CD1c-positive myeloid dendritic cell (primary cell): Measurements from ENCODE around the gene TUBGCP2.

Experiments used
- DNase-seq: peaks from one replicate; pipeline ENCODE4 v3.0.0-alpha.2; 2016; ENCODE audit errors: extremely low spot score

Gene TUBGCP2

DNA sequence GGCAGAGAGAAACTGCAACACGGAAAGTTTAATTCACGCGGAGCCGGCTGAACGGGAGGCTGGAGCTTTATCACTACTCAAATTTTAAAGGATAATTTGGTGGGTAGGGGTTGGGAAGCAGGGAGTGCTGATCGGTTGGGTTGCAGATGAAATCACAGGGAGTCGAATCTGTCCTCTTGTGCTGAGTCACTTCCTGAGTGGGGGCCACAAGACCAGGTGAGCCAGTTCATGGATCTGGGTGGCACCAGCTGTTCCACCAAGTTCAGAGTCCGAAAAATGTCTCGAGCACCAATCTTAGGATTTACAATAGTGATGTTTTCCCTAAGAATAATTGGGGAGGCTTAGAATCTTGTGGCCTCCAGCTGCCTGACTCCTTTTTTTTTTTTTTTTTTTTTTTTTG is 34.9 kb upstream of the TUBGCP2 start:
- DNase-seq: no peak

DNA sequence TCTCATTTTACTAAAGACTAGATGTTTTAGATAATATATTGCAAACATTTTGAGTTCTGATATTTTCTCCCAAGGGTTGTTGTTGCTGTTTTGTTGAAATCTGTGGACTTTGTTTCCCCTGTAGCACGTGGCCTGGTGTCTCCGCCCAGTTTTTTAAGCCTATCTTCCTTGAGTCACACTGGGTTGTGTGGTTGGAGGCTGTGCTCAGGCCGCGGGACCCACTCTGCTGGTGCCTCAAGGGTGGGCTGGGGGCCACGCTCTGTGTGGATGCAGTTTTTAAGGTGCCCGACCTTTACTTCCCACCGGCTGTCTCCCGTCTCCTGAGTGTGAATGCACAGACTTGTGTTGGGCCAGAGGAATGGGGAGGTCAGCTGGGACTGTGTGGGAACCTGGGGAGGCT is 34.3 kb upstream of the TUBGCP2 start:
- no peak for DNase-seq

DNA sequence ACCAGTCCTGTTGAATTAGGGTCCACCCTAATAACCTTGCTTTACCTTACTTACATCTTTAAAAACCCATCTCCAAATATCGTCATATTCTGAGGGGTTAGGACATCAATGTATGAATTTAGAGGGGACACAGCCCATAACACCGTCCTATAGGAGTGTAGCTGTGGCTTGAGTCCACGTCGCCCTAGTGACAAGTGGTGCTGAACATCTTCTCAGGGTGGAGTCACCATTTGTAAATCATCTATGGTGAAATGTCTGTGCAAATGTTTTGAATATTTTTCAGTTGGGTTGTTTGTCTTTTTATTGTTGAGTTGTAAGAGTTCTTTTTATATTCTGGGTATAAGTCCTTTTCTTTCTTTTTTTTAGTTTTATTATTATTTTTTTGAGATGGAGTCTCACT is 33.3 kb upstream of the TUBGCP2 start:
- no peak for DNase-seq

DNA sequence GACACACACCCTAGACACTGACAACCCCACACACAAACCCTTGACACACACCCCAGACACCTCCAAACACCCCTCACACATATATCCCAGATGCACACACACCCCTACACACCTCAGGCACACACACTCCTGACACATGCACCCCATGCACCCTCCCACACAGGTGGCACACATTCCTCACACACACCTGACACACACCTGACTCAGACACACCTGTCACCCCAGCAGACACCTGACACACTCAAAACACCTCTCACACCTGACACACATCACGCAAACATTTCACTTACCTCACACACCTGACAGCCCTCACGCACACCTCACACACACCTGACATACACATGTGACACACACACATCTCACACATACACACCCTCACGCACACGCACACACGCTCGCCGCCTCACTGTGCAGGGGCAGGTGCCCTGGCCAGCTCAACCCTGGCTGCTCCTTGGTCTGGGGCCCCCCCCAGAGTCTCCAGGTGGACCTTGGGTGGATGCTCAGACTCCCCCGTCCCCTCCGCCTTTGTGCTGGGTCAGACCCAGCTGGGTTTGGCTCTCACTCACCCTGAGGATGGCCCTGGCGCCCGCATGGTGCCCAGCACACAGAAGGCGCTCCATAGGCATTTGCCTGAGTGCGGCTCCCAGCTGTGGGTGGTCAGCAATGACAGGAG is 31.2 kb upstream of the TUBGCP2 start:
- DNase-seq: no peak

DNA sequence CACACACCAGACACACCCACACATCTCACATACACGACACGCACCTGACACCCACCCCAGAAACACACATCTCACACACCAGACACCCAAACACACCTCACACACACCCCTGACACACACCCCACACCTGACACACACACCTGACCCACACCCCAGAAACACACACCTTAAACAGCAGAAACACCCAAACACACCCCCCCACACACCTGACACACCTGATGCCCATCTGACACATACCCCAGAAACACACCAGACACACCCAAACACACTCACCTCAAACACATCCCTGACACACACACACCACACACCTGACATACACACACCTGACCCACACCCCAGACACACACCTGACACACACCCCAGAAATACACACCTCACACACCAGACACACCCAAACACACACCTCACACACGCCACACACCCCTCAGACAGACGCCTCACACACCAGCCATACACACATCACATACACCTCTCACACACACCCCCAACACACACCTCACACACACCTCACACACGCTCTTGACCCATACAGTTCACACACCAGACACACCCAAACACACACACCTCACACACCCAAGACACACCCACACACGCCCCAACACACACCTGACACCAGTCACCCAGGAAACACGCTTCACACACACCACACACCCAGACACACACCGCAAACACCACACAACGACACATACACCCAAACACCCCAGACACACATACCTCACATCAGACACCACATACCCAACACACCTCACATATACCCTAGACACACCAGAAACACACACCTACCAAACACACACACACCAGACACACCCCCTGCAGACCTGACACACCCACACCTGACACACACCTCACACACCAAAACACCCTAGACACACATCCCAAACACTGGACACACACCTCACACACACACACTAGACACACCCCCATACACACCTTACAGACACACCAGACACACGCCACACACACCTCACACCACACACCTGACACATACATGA is 29.7 kb upstream of the TUBGCP2 start:
- no peak for DNase-seq

DNA sequence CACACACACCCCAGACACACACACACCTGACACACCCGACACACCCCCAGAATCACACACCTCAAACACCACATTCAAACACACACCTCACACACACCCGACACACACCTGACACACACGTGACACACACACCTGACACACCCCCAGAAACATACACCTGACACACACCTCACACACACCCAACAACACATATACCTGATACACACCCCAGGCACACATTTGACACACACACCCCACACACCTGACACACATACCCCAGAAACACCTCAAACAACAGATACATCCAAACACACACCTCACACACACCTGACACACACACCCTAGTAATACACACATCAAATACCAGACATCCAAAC is 28.7 kb upstream of the TUBGCP2 start:
- no peak for DNase-seq

DNA sequence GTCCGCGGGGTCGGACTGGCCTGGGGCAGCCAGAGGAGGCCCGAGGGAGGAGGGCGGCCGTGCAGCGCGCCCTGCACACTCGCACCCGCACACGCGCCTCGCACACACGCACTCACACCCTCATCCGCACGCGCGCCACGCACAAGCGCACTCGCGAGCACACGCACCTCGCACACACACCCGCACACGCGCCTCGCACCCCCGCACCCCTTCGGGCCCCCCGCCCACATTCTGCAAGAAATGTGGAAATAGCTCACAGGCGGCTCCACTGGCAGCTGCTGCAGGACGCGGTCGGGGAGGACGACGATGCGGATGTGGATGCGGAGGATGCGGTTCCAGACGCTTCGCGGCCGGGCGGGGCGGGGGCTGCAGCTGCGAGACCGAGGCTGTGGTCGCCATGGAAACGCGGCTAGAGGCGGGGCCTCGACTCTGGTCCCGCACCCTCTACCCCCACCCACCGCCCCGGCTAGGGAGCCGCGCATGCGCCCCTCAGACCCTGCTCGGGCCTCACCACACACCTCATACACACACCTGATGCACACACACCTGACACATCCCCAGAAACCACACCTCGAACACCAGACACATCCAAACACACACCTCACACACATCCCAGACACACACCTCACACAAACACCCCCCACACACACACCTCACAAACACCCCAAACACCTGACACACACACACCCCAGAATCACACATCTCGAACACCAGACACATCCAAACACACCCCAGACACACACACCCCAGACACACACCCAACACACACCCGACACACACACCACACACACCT is 28.1 kb upstream of the TUBGCP2 start, which contains the start of gene CALY:
TSS of gene CALY (minus strand) at position 320 of the 793 bp plus-strand sequence. CDS start 7,907 bp downstream, outside the sequence.
- DNase-seq: peak; percentile 69

DNA sequence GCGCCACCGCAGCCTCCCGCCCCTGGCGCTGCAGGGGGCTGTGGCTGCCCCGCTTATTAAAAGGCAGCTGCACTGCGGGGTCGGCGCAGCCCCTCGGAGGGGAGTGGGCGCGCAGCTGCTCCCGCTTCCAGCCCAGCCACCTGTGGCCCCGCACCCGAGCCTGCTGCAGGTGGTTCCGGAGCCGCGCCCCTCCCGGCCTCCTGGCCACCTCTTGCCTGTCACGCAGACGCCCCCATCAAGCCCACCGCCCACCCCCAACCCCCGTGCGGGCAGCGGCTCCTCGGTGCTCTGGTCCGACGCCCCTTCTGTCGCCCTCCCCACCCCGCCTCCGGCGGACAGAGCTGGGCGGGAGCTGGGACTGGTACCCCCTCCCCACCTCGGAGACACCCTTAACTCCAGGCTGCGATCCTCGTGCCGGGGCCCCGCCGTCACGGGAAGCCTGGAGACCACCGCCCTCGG is 27.5 kb upstream of the TUBGCP2 start:
- DNase-seq: no peak

DNA sequence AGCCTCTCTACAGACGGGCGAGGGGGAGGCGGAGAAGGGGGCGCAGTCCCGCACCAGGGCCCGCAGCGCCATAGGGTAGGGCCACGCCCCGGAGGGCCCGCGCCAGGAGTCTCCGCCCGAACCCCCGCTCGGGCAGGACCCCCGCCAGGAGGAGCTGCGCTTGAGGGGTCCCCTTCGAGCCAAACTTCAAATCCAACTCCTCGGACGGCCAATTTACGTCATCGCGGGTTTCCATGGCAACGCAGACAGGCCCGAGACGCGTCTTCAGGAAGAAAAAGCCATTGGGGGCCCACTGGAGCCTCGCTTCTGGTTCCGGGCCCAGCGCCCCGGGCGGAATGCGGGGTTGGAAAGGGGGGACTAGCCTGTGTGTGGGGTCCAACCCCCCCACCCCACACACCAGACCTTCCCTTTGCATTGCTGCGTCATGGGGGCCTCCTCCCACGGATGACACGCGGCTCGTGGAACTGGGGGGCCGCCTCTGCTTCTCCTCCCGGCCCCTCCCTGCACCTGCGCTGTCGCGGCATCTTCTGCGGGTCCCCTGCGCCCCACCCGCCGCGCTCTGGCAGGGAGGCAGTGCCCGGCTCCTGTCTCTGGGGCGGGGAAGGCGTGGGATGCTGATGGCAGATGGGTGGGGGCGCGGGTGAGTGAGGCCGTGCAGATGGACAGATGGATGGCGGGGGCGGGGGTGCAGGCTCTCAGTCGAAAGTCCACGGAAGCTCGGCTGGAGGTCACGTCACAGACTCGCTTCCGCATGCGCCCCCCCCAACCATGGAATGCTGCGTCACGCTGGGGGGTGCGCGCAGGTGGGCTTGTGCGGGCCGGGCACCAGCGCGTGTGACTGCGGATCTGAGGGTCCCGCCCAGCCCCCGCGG is 26.8 kb upstream of the TUBGCP2 start:
- peak; percentile 75 for DNase-seq

DNA sequence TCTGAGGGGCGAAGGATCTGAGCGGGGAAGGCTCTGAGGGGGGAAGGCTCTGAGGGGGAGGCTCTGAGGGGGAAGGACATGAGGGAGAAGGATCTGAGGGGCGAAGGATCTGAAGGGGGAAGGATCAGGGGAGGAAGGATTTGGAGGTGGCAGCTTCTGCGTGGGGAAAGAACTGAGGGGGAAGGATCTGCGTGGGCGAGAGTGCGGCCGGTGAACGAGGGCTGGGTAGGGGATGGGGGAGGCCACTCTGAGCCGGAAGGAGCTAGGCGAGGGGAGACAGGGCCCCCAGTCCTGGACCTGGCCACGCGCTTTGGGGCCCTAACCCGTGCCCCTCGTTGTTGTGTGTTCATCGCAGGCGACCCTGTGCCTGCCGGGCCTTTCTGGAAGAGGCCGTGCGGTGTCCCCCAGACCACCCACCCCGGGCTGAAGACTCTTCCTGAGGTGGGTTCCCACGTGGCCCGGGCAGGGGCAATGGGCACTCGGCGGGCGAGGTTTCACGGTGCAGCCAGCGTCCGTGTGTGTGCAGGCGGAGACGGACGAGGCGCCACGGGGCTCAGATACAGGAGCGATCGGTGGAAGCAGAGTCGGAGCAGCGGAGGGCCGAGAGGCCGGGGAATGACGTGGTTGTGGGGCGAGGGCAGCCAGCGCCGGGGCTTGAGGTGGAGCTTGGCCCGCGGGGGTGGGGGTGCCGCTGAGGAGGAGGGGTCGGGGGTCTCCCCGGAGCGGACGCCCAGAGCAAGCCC is 26.0 kb upstream of the TUBGCP2 start:
- DNase-seq: no peak

DNA sequence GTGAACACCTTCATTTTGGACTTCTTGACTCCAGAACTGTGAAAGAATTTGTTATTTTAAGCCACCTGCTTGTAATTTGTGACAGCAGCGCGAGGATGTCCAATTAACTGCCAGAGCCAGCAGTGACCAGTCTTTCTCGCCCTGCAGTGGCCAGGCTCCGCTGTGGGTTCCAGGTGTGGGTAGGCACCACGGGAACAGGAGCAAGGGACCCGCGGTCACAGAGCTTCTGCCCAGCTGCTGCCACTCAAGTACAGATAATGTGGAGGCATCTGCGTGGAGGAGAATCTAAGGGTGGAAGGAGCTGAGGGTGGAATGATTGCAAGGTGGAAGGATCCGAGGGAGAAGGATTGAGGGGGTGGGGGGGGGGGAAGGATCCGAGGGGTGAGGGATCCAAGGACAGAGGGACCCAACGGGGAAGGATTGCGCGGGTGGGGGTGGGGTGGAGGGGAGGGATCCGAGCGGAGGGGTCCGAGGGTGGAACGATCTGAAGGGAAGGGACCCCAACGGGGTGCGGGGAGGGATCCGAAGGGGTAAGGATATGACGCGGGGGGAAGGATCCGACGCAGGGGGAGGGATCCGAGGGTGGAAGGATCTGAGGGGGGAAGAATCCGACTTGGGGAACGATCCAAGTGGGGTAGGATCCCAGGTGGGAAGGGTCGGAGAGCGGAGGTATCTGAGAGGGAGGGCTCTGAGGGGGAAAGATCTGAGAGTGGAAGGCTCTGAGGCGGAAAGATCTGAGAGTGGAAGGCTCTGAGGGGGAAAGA is 24.4 kb upstream of the TUBGCP2 start:
- DNase-seq: no peak

DNA sequence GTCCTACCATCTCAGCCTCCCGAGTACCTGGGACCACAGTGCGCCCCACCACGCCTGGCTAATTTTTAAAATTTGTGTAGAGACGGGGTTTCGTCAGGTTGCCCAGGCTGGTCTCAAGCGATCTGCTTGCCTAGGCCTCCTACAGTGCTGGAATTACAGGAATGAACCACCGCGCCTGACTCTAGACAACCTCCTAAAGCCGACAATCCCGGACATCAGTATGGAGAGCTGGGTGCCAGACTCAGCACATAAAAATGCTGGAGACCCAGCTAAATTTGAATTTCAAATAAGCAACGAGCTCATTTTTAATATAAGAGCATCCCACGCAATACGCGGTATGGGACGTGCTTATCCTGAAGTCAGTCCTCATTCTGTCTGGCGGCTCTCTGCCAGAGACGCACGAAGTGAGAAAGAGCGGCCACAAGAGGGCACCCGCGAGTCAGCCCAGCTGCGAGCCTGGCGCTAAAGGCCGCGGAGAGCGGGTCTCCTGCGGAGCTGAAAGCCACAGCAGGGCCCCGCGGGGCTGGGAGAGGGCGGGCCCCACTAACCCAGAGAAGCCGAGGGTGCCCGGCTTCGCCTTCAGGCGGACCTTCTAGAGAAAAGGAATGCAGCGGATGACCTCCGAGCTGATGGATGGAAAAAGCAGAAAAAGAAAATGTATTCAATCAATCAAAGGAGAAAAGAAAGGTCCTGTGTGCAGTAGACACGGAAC is 21.0 kb upstream of the TUBGCP2 start:
- DNase-seq: peak; percentile 90

DNA sequence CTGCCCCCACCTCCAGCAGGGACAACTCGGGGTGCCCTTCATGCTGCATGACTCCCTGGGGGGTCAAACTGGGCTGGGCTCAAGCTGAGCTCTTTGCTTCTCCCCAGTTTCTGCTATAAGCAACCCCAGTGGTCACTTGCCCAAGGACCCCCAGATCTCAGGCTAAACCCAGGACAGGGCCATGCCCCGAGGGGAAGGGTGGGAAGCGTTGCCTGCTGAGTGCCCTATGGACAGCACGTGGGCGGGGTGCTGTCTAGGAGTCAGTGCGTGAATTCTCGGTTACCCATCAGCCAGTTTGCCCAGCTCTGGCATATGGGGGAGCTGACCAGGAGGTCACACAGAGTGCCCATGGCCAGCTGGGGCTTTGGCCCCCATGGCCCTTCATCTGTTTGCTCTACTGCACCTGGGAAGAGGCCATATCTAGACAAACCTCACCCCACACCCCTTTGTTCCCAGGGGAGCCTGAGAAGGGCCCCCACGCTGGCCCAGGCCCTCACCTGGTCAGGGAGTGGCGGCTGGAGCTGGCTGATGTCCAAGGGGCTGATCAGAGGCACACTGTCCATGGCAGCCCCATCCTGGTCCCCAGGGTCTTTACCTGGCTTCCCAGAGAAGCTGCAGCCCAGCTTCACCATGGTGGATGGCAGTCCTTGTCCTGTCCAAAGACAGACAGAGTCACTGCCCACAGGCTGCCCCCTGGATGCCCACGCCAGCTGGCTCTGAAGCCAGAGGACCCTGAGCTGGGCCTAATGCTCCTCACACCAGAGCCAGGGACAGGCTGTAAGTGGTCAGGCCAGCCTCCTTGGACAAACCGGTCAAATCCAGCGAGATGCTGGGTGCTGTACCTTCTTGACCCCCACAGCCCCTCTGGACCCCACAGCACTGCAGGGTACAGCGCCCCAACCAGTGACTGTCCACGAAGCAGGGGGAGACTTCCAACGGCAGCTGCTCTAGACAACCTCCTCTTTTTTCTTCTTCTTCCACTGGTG is 20.0 kb upstream of the TUBGCP2 start:
- no peak for DNase-seq

DNA sequence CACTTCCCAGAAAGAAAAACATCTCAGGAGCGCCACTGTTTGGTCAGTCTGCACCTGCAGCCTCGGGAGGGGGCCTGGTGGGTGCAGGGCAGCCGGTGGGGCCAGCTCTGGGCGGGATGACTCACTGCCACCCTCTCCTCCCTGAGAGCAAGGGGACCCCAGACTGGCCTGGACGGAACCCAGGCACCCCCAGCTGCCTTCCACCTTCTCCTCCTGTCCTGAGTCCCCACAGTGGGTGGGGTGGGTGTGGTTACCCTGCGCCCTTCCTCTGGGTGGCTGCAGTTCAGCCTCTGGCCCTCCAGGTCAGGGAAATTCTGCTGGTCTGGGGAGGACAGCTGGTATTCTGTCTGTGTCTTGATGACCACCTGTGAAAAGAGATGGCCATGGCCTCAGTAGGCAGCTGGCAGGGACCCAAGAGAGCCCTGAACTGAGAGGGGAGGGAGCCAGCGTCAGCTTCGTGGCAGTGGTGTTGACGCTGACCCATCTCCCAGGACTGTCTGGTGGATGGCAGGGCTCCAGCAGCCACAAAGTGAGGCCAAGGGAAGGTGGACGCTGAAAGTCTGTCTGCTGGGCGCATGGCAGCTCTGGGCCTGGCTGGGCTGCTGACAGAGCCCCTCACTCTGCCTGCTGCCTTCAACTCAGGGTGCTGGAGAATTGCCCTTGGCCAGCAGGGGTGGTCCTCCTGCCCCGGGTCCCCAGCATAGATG is 19.1 kb upstream of the TUBGCP2 start:
- no peak for DNase-seq

DNA sequence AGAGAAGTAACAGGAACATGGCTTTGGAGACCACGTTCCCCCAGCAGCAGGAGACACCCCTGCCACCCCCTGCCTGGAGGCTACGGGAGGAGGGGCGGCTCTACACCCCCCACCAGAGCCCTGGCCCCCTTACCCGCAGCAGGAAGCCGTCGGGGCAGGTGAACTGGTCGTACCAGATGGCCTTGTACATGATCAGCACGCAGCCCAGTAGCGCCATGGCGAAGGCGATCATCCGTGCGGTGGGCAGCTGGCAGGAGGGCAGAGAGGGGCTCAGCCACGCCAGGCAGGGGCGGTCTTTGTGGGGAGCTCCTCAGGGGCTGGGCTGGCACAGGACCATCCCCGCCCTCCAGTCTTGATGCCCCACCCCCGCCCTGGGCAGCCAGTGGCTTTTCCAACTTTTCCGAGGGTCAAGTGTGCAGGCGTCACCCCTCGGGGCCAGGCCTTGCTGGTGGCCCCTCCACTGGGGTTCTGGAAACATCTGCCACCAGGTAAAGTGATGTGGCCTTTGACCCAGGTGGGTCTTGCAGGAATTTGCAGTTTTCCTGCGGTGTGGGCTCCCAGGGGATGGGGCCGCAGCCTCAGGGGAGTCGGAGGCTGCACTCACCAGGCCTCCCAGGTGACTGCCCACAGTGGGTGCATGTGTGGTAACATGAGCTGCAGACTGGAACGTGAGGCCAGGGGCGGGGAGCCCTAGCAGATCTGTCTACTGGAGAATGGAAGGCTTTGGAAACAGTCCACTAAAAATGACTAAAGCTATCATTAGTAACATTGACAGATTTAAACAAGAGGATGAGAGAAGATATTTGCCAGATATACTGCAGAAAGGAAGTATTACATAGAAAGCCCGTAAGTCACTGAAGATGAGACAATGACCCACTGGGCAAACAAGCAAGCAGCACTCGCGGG is 18.3 kb upstream of the TUBGCP2 start:
- DNase-seq: no peak

DNA sequence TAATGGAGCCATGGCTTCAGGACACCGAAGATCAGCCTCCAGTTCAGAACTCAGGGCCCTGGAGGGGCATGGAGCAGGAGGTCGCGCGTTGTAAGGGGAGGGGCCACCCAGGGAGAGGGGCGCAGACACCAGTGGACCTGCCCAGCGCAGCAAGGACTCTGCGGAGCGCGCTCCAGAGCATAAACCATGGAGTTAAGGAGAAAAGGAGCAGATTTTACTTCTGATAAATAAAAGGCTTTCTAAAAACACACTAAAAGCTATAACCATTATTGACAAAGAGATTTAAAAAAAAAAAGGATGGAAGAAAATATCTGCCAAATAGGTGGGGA is 17.5 kb upstream of the TUBGCP2 start:
- no peak for DNase-seq
